Heart right ventricle (tissue), 16 donors: ENCODE data around the gene PHKB. TPM values are rescaled to one million over a fixed set of nuclear protein-coding genes. Genes with fewer than 3 reads are reported as not detected.

ENCODE experiments used
- ATAC-seq, 8 donors: fragments of 200-7000 bp; cut with Tn5 transposase; one replicate each; pipeline ENCODE4 v1.9.1; 2020; ENCODE audit warnings: mild to moderate bottlenecking in 8 of 8, moderate library complexity in 8 of 8, moderate number of reproducible peaks in 1 of 8
- DNase-seq, 2 donors: peaks; one replicate each; pipeline ENCODE4 v3.0.0-alpha.2; 2020
- H3K27ac ChIP-seq, 10 donors: fragments of 200-600 bp; sonication (generic) in 2 of 10; one replicate each; pipeline versions ENCODE4 v1.5.0 to v1.8.0; 2020 to 2022; ENCODE audit warnings: mild to moderate bottlenecking in 3 of 10
- H3K27me3 ChIP-seq, 7 donors: fragments of 200-600 bp; one replicate each; pipeline ENCODE4 v1.8.0; 2021 to 2022; ENCODE audit warnings: mild to moderate bottlenecking in 2 of 7
- H3K36me3 ChIP-seq, 9 donors: fragments of 200-600 bp; sonication (generic) in 1 of 9; one replicate each; pipeline versions ENCODE4 v1.5.0 to v1.8.0; 2020 to 2022; ENCODE audit warnings: mild to moderate bottlenecking in 2 of 9
- H3K4me1 ChIP-seq, 9 donors: fragments of 200-600 bp; sonication (generic) in 1 of 9; one replicate each; pipeline versions ENCODE4 v1.5.0 to v1.8.0; 2020 to 2022; ENCODE audit warnings: mild to moderate bottlenecking in 4 of 9
- H3K4me3 ChIP-seq, 10 donors: fragments of 200-600 bp; sonication (generic) in 2 of 10; one replicate each; pipeline versions ENCODE4 v1.5.0 to v1.8.0; 2020 to 2022; ENCODE audit warnings: mild to moderate bottlenecking in 7 of 10, moderate library complexity in 2 of 10
- H3K9me3 ChIP-seq, 11 donors: fragments of 200-600 bp in 10 of 11; sonication (generic) in 2 of 11; one replicate each; pipeline versions ENCODE4 v1.5.0 to v1.8.0; 2013 to 2022; ENCODE audit warnings: mild to moderate bottlenecking in 2 of 11, control low read depth in 1 of 11, moderate library complexity in 1 of 11
- CTCF ChIP-seq, 9 donors: fragments of 200-600 bp; sonication (generic) in 2 of 9; IDR thresholded peaks; one replicate each; pipeline versions ENCODE4 v1.5.0 to v1.8.0; 2021 to 2022; ENCODE audit warnings: antibody characterized with exemption in 9 of 9, mild to moderate bottlenecking in 5 of 9, moderate library complexity in 1 of 9
- WGBS, 2 donors: extraction: QIAGEN DNeasy Blood & Tissue Kit; methylation state at CpG; one replicate each; pipeline ENCODE4 v1.1.7; 2013; ENCODE audit warnings: inconsistent platforms in 1 of 2; 5-methylcytosine and 5-hydroxymethylcytosine counted together
- intact Hi-C, 10 donors: fragments of 100-400 bp; cut with DNase I; formaldehyde crosslinking; loops; one replicate each; pipeline versions ENCODE4 v1.11.1 to v1.14.2; 2022
- polyA plus RNA-seq, 2 donors: library from polyadenylated mRNA; stranded (reverse); fragments of 200-250 nt; gene quantifications; one replicate each; pipeline ENCODE4 v1.2.3, GENCODE V29; 2013
- total RNA-seq, 10 donors: library from RNA; stranded (reverse); fragmentation: NEBNext Ultra II Directional in 3 of 10; extraction: Animal tissue kit (Norgen Biotek cat#: 25700) in 3 of 10; gene quantifications; one replicate each; pipeline versions ENCODE4 v1.2.1 to v1.2.4, GENCODE V29; 2021 to 2023
- donor health status: Arrhythmogenic right ventricular cardiomyopathy.
- donor health status: ischemic (EF 13 %, LVEDD 7.1; RV severe dilation, severe dysfunction).
- donor health status: healthy with polysubstance abuse.
- donor health status: DM: no; HTN: yes; CAD: no.
- donor health status: DM: no; HTN: no; CAD: no.
- donor health status: ischemic (EF 25% LVEDD 6.9; RV normal size, moderate dysfunction).
- donor health status: ischemic (EF 25% LVEDD 5.7; RV mildly dilated, moderate dysfunction).
- donor health status: healthy.
- donor health status: DM: yes; HTN: yes; CAD: no.
- donor health status: Ischemic cardiomyopathy.
- donor health status: ischemic (EF 35%, LVEDD 5.7; RV mildly dilated, moderate dysfunction).
- donor health status: nonischemic (EF 11% LVEDD 7.7; RV severe dilation, severe dysfunction).
- donor health status: DM: yes; HTN: yes; CAD: no.
- donor health status: PGD.
- donor health status: ischemic (EF 29% LVEDD 5.4; RV normal size, mild dysfunction).
- donor health status: nonischemic (EF 23%, LVEDD 6.1; RV moderate dilation, normal function).

Gene PHKB
- total and polyA plus RNA-seq, 12 donors: 16.9 to 76.6 (median 63.6) TPM

- TF ChIP-seq CTCF (IDR thresholded peaks at IDR 0.05): no peak
- ATAC-seq: peak in 2 of 8 donors; percentile 1 to 2
- WGBS, 2 donors: 0 to 6% methylated on average over 4 of the region's 4 CpGs
- H3K27me3 ChIP-seq: no peaks in the 10 kb centered on the region
- H3K4me3 ChIP-seq: peak overlapping the region; percentile 53 to 97 (median 88)
- peaks cover 0 to 42% (median 6%) of the 10 kb centered on the region in 9 donors for H3K36me3 ChIP-seq
- peak overlapping the region; percentile 98 to 100 (median 99) for H3K27ac ChIP-seq
- intact Hi-C loops: loop anchor here in 3 of 10 donors (2.0 to 10.0 kb wide), 3 partner anchors 32 to 124 kb away; no protein-coding TSS in a partner anchor
- no peak for DNase-seq
- H3K4me1 ChIP-seq: peaks cover 10 to 62% (median 51%) of the 10 kb centered on the region in 9 donors
- no peaks in the 10 kb centered on the region for H3K9me3 ChIP-seq
These were observed 796 bp upstream of the PHKB start for GRCh38 chr16:47460359-47460710.

GRCh38 chr16:47461598-47462266, 601 bp downstream of the PHKB start:
- Histone ChIP-seq H3K27me3 (no peaks in the 10 kb centered on the region), H3K36me3 (peaks cover 0 to 28% (median 6%) of the 10 kb centered on the region in 9 donors), H3K4me1 (peaks cover 15 to 76% (median 64%) of the 10 kb centered on the region in 9 donors), H3K9me3 (no peaks in the 10 kb centered on the region), H3K27ac (peak overlapping the region; percentile 98 to 100 (median 99)), H3K4me3 (peak overlapping the region; percentile 53 to 97 (median 88))
- intact Hi-C loops: loop anchor here in 4 of 10 donors (1.0 to 10.0 kb wide), 5 partner anchors 31 to 319 kb away; partner anchors contain the start of gene NETO2 (in 1 of the 4)
- DNase-seq (peak in 1 of 2 donors; percentile 36), ATAC-seq (peak; percentile 46 to 67 (median 58))
- TF ChIP-seq CTCF (IDR thresholded peaks at IDR 0.05): no peak
- WGBS, 2 donors: 1% methylated on average over 17 of the region's 17 CpGs

GRCh38 chr16:47463771-47464624, 2.9 kb downstream of the PHKB start:
- Histone ChIP-seq H3K36me3 (peaks cover 0 to 7% (median 0%) of the 10 kb centered on the region in 9 donors), H3K4me1 (peaks cover 20 to 87% (median 83%) of the 10 kb centered on the region in 9 donors), H3K4me3 (no peak overlapping the region), H3K27ac (peak overlapping the region in 8 of 10 donors; percentile 3 to 100 (median 32)), H3K9me3 (no peaks in the 10 kb centered on the region), H3K27me3 (no peaks in the 10 kb centered on the region)
- TF ChIP-seq CTCF (IDR thresholded peaks at IDR 0.05): no peak
- DNase-seq (no peak), ATAC-seq (no peak)
- WGBS, 2 donors: 61 to 62% methylated on average over 11 of the region's 11 CpGs
- intact Hi-C loops: loop anchor here in 3 of 10 donors (2.0 to 10.0 kb wide), 3 partner anchors 61 to 321 kb away; partner anchors contain the start of gene NETO2 (in 1 of the 3)
